Measurements from ENCODE around the gene TPO.

DNA sequence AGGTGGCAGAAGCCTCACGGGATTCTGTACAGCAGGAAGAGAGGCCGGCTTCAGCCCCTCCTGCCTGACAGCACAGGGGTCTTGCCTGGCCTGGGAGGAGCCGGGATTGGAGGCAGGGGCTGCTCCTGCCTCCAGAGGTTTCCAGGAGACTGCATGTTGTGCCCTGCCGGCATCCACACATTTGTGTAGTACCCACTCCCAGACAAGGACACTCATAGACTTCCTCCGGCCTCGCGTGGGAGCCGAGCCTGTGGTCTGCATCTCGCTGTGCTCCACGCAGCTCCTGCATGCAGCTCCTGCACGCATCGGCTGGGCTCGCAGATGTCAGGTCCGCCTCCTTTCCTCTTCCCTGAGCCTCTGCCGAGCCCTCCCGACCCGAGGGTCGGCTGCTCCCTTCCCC lies 34.7 kb downstream of the TPO start:
- TF ChIP-seq, protein P1, sequence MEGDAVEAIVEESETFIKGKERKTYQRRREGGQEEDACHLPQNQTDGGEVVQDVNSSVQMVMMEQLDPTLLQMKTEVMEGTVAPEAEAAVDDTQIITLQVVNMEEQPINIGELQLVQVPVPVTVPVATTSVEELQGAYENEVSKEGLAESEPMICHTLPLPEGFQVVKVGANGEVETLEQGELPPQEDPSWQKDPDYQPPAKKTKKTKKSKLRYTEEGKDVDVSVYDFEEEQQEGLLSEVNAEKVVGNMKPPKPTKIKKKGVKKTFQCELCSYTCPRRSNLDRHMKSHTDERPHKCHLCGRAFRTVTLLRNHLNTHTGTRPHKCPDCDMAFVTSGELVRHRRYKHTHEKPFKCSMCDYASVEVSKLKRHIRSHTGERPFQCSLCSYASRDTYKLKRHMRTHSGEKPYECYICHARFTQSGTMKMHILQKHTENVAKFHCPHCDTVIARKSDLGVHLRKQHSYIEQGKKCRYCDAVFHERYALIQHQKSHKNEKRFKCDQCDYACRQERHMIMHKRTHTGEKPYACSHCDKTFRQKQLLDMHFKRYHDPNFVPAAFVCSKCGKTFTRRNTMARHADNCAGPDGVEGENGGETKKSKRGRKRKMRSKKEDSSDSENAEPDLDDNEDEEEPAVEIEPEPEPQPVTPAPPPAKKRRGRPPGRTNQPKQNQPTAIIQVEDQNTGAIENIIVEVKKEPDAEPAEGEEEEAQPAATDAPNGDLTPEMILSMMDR (conservative IDR thresholded peaks at IDR 0.05): no peak
- TF ChIP-seq EZH2 (IDR thresholded peaks at IDR 0.05; ENCODE audit: low read depth): no peak
